Gastrocnemius medialis (tissue), 4 donors: ENCODE data around the gene CACNA2D3. TPM values are rescaled to one million over a fixed set of nuclear protein-coding genes. Genes with fewer than 3 reads are reported as not detected.

Source experiments
- ATAC-seq, 2 donors: fragments of 150-250 bp; one replicate each; pipeline ENCODE4 v1.9.1; 2016
- DNase-seq, 2 donors: peaks; one replicate each; pipeline ENCODE4 v3.0.0-alpha.2; 2019
- H3K27ac ChIP-seq, 4 donors: fragments of 200-600 bp; sonication (generic); 1 replicate in 1 of 4; 2 replicates in 3 of 4; pipeline ENCODE4 v1.5.1; 2016 to 2018; ENCODE audit warnings: mild to moderate bottlenecking in 2 of 4, moderate library complexity in 1 of 4
- H3K27me3 ChIP-seq, 3 donors: fragments of 200-600 bp; sonication (generic) in 2 of 3; 1 replicate in 1 of 3; 2 replicates in 2 of 3; pipeline versions ENCODE4 v1.5.1 to v1.6.0; 2016 to 2019; ENCODE audit warnings: mild to moderate bottlenecking in 1 of 3, moderate library complexity in 1 of 3
- H3K36me3 ChIP-seq, 2 donors: fragments of 200-600 bp; sonication (generic) in 1 of 2; one replicate each; pipeline ENCODE4 v1.5.1; 2017 to 2018
- H3K4me1 ChIP-seq, 2 donors: fragments of 200-600 bp; sonication (generic) in 1 of 2; one replicate each; pipeline ENCODE4 v1.5.1; 2016 to 2017; ENCODE audit warnings: mild to moderate bottlenecking in 2 of 2
- H3K4me3 ChIP-seq, 4 donors: fragments of 200-600 bp; sonication (generic) in 3 of 4; 1 replicate in 1 of 4; 2 replicates in 3 of 4; pipeline ENCODE4 v1.5.1; 2016 to 2019; ENCODE audit warnings: mild to moderate bottlenecking in 2 of 4
- H3K9me3 ChIP-seq, 3 donors: fragments of 200-600 bp; sonication (generic) in 2 of 3; 1 replicate in 1 of 3; 2 replicates in 2 of 3; pipeline ENCODE4 v1.5.1; 2016 to 2019
- CTCF ChIP-seq, 5 experiments: fragments of 450-650 bp in 3 of 5; fragments of 200-600 bp in 2 of 5; sonication (generic) in 2 of 5; IDR thresholded peaks in 4 of 5; conservative IDR thresholded peaks in 1 of 5; 1 replicate in 4 of 5; 2 replicates in 1 of 5; pipeline ENCODE4 v1.5.1; 2016 to 2019; ENCODE audit warnings: antibody characterized with exemption in 5 of 5, mild to moderate bottlenecking in 3 of 5, moderate library complexity in 3 of 5
- POLR2A ChIP-seq, 2 donors: fragments of 450-650 bp; IDR thresholded peaks; one replicate each; pipeline ENCODE4 v1.6.1; 2017; ENCODE audit warnings: antibody characterized with exemption in 2 of 2, mild to moderate bottlenecking in 2 of 2, moderate library complexity in 2 of 2
- in situ Hi-C, 4 donors: fragments of 200-750 bp; cut with MboI; loops; one replicate each; pipeline versions ENCODE4 v1.15.0 to v1.8.0; 2017; ENCODE audit warnings: low sequenced_read_pairs in 4 of 4
- intact Hi-C: fragments of 100-400 bp; cut with DNase I; formaldehyde crosslinking; loops from one replicate; pipeline ENCODE4 v1.15.1; 2023; ENCODE audit warnings: low total_unique reads
- total RNA-seq, 4 donors: library from RNA; depleted of rRNA; stranded (reverse); fragments of >200 nt; gene quantifications; one replicate each; pipeline versions ENCODE4 v1.1.0 to v1.2.3, GENCODE V29; 2016

Gene CACNA2D3
- total RNA-seq, 4 donors from 2014 or later: 4.7 to 14.4 (median 7.1) TPM

- ATAC-seq (no peak), DNase-seq (no peak)
- no peak overlapping the region for H3K4me3 ChIP-seq
- no peak overlapping the region for H3K27ac ChIP-seq
- H3K27me3 ChIP-seq: no peaks in the 10 kb centered on the region
- no peaks in the 10 kb centered on the region for H3K9me3 ChIP-seq
- no peaks in the 10 kb centered on the region for H3K36me3 ChIP-seq
- in situ Hi-C loops (loop anchor here in 1 of 4 donors (10.0 kb wide), 1 partner anchor 153 kb away; no protein-coding TSS in a partner anchor), intact Hi-C loops (no loop called here)
- H3K4me1 ChIP-seq: no peaks in the 10 kb centered on the region
- no peak for TF ChIP-seq CTCF (IDR thresholded peaks at IDR 0.05 in 4 of 5, conservative IDR thresholded peaks at IDR 0.05 in 1 of 5)
- no peak for TF ChIP-seq POLR2A (IDR thresholded peaks at IDR 0.05)
Observed at GRCh38 chr3:55017876-55018275, 895.5 kb downstream of the CACNA2D3 start.

- TF ChIP-seq CTCF (IDR thresholded peaks at IDR 0.05 in 4 of 5, conservative IDR thresholded peaks at IDR 0.05 in 1 of 5): no peak
- TF ChIP-seq POLR2A (IDR thresholded peaks at IDR 0.05): no peak
- no peak for DNase-seq
- H3K27ac ChIP-seq: no peak overlapping the region
- ATAC-seq: no peak
- H3K9me3 ChIP-seq: no peaks in the 10 kb centered on the region
- in situ Hi-C loops (no loop called here), intact Hi-C loops (no loop called here)
- no peaks in the 10 kb centered on the region for H3K36me3 ChIP-seq
- H3K4me1 ChIP-seq: peaks cover 0 to 4% of the 10 kb centered on the region in 2 donors
- no peaks in the 10 kb centered on the region for H3K27me3 ChIP-seq
- H3K4me3 ChIP-seq: no peak overlapping the region
Observed at GRCh38 chr3:55030938-55031337, 908.6 kb downstream of the CACNA2D3 start.

GRCh38 chr3:55036883-55037577, 914.7 kb downstream of the CACNA2D3 start:
- intact Hi-C loops (no loop called here), in situ Hi-C loops (no loop called here)
- no peak overlapping the region for H3K4me3 ChIP-seq
- no peak overlapping the region for H3K27ac ChIP-seq
- TF ChIP-seq CTCF (IDR thresholded peaks at IDR 0.05 in 4 of 5, conservative IDR thresholded peaks at IDR 0.05 in 1 of 5) (no peak), POLR2A (IDR thresholded peaks at IDR 0.05) (no peak)
- H3K4me1 ChIP-seq: peaks cover 0 to 4% of the 10 kb centered on the region in 2 donors
- no peaks in the 10 kb centered on the region for H3K27me3 ChIP-seq
- DNase-seq (no peak), ATAC-seq (no peak)
- H3K36me3 ChIP-seq: no peaks in the 10 kb centered on the region
- no peaks in the 10 kb centered on the region for H3K9me3 ChIP-seq

GRCh38 chr3:55042591-55042990, 920.2 kb downstream of the CACNA2D3 start:
- in situ Hi-C loops (no loop called here), intact Hi-C loops (no loop called here)
- DNase-seq (no peak), ATAC-seq (no peak)
- no peak for TF ChIP-seq CTCF (IDR thresholded peaks at IDR 0.05 in 4 of 5, conservative IDR thresholded peaks at IDR 0.05 in 1 of 5)
- TF ChIP-seq POLR2A (IDR thresholded peaks at IDR 0.05): no peak
- no peaks in the 10 kb centered on the region for H3K4me1 ChIP-seq
- H3K27ac ChIP-seq: no peak overlapping the region
- H3K9me3 ChIP-seq: no peaks in the 10 kb centered on the region
- no peaks in the 10 kb centered on the region for H3K27me3 ChIP-seq
- no peaks in the 10 kb centered on the region for H3K36me3 ChIP-seq
- H3K4me3 ChIP-seq: no peak overlapping the region

GRCh38 chr3:55044486-55044885, 922.1 kb downstream of the CACNA2D3 start:
- DNase-seq (no peak), ATAC-seq (no peak)
- Histone ChIP-seq H3K27me3 (no peaks in the 10 kb centered on the region), H3K9me3 (no peaks in the 10 kb centered on the region), H3K36me3 (no peaks in the 10 kb centered on the region), H3K4me3 (no peak overlapping the region), H3K27ac (no peak overlapping the region), H3K4me1 (no peaks in the 10 kb centered on the region)
- TF ChIP-seq POLR2A (IDR thresholded peaks at IDR 0.05) (no peak), CTCF (IDR thresholded peaks at IDR 0.05 in 4 of 5, conservative IDR thresholded peaks at IDR 0.05 in 1 of 5) (no peak)
- intact Hi-C loops (no loop called here), in situ Hi-C loops (no loop called here)
